HPDE6-E6E7 (cell line): Measurements from ENCODE around the gene OIP5.
"Not testable (repeated sequence)": the region's sequence is repeated elsewhere in the genome, so short reads cannot be mapped to it uniquely, and the experiment has no call there.

Experiments used
- DNase-seq: peaks from one replicate; pipeline ENCODE4 v3.0.0; 2011; ENCODE audit warnings: missing footprints; ENCODE audit errors: extremely low spot score

Gene OIP5

GRCh38 chr15:41332194-41333025 lies at the start of gene OIP5, which contains the start of gene NUSAP1:
OIP5 (minus strand) TSS chr15:41332591; CDS start chr15:41332561, 30 bp downstream.
NUSAP1 (plus strand) TSS chr15:41332881; CDS start chr15:41332958, 77 bp downstream.
- peak; percentile 99 for DNase-seq

- DNase-seq: no peak
These were observed 45.6 kb upstream of the OIP5 start for GRCh38 chr15:41377978-41378377.

GRCh38 chr15:41367418-41367817 lies 35.0 kb upstream of the OIP5 start:
- no peak for DNase-seq

- DNase-seq: no peak
These were observed 22.0 kb upstream of the OIP5 start for GRCh38 chr15:41354371-41354770.

GRCh38 chr15:41350057-41350717 lies 17.8 kb upstream of the OIP5 start:
- no peak for DNase-seq

- no peak for DNase-seq
These were observed 14.8 kb upstream of the OIP5 start for GRCh38 chr15:41347236-41347635.

GRCh38 chr15:41341519-41341918 lies 9.1 kb upstream of the OIP5 start:
- no peak for DNase-seq

- DNase-seq: no peak
These were observed 7.9 kb upstream of the OIP5 start for GRCh38 chr15:41340189-41340695.

GRCh38 chr15:41337631-41338522 lies 5.5 kb upstream of the OIP5 start:
- DNase-seq: no peak

GRCh38 chr15:41337047-41337446 lies 4.7 kb upstream of the OIP5 start:
- DNase-seq: no peak

- DNase-seq: no peak
These were observed 4.2 kb upstream of the OIP5 start for GRCh38 chr15:41336549-41336948.

- DNase-seq: no peak
These were observed 2.1 kb upstream of the OIP5 start for GRCh38 chr15:41334293-41335120.

GRCh38 chr15:41333026-41333562 lies 703 bp upstream of the OIP5 start:
- no peak for DNase-seq

GRCh38 chr15:41331833-41332193 lies 578 bp downstream of the OIP5 start:
- DNase-seq: peak; percentile 72

GRCh38 chr15:41331281-41331680 lies 1.1 kb downstream of the OIP5 start:
- DNase-seq: no peak

GRCh38 chr15:41323611-41324010 lies 8.8 kb downstream of the OIP5 start:
- no peak for DNase-seq

GRCh38 chr15:41320805-41321330 lies 11.5 kb downstream of the OIP5 start:
- DNase-seq: not testable (repeated sequence)

- DNase-seq: no peak
These were observed 23.0 kb downstream of the OIP5 start for GRCh38 chr15:41309226-41309905.

GRCh38 chr15:41307679-41308078 lies 24.7 kb downstream of the OIP5 start:
- DNase-seq: no peak
